B cell (primary cell): ENCODE measurements around the gene UMOD.

ENCODE experiments used
- CTCF ChIP-seq: fragments of 200-600 bp; IDR thresholded peaks from one replicate; pipeline ENCODE4 v1.8.0; 2022; ENCODE audit warnings: antibody characterized with exemption, mild to moderate bottlenecking
- EZH2 ChIP-seq: IDR thresholded peaks from 2 replicates; pipeline ENCODE4 v1.6.1; 2012; ENCODE audit warnings: borderline replicate concordance, low read depth, mild to moderate bottlenecking, moderate library complexity, low read length; ENCODE audit not compliant: insufficient read depth, poor library complexity, severe bottlenecking

GRCh38 chr16:20310421-20311395 is 41.8 kb downstream of the UMOD start:
- TF ChIP-seq EZH2 (no peak), CTCF (no peak)
